COLO829 (cell line): ENCODE results near the gene ROBO1.
"Not testable (repeated sequence)": the region's sequence is repeated elsewhere in the genome, so short reads cannot be mapped to it uniquely, and the experiment has no call there.

ENCODE experiments used
- DNase-seq: peaks from one replicate; pipeline ENCODE4 v3.0.0; 2012; ENCODE audit warnings: low spot score

Gene ROBO1

GRCh38 chr3:79245284-79246138 lies 522.3 kb downstream of the ROBO1 start:
- DNase-seq = no peak

GRCh38 chr3:79236496-79236895 lies 531.3 kb downstream of the ROBO1 start:
- DNase-seq = no peak

GRCh38 chr3:79233431-79234060 lies 534.3 kb downstream of the ROBO1 start:
- no peak for DNase-seq

- DNase-seq = no peak
These were observed 537.5 kb downstream of the ROBO1 start for GRCh38 chr3:79230266-79230665.

- DNase-seq = no peak
These were observed 550.7 kb downstream of the ROBO1 start for GRCh38 chr3:79217096-79217495.

- DNase-seq = no peak
These were observed 552.5 kb downstream of the ROBO1 start for GRCh38 chr3:79215286-79215685.

- no peak for DNase-seq
These were observed 556.0 kb downstream of the ROBO1 start for GRCh38 chr3:79211586-79212359.

- DNase-seq = no peak
These were observed 563.4 kb downstream of the ROBO1 start for GRCh38 chr3:79204351-79204750.

GRCh38 chr3:79203144-79203519 lies 564.7 kb downstream of the ROBO1 start:
- DNase-seq = no peak

- no peak for DNase-seq
These were observed 565.2 kb downstream of the ROBO1 start for GRCh38 chr3:79202471-79203143.

GRCh38 chr3:79200456-79200855 lies 567.3 kb downstream of the ROBO1 start:
- DNase-seq = no peak

- DNase-seq = no peak
These were observed 567.8 kb downstream of the ROBO1 start for GRCh38 chr3:79199966-79200365.

GRCh38 chr3:79187426-79187825 lies 580.4 kb downstream of the ROBO1 start:
- no peak for DNase-seq

GRCh38 chr3:79184251-79184650 lies 583.5 kb downstream of the ROBO1 start:
- DNase-seq = no peak

- no peak for DNase-seq
These were observed 584.3 kb downstream of the ROBO1 start for GRCh38 chr3:79183496-79183895.

GRCh38 chr3:79178471-79179180 lies 589.2 kb downstream of the ROBO1 start:
- no peak for DNase-seq

- DNase-seq = no peak
These were observed 591.9 kb downstream of the ROBO1 start for GRCh38 chr3:79175870-79176269.

- not testable (repeated sequence) for DNase-seq
These were observed 594.5 kb downstream of the ROBO1 start for GRCh38 chr3:79173259-79173658.

GRCh38 chr3:79172241-79172640 lies 595.6 kb downstream of the ROBO1 start:
- no peak for DNase-seq

GRCh38 chr3:79170021-79170420 lies 597.8 kb downstream of the ROBO1 start:
- DNase-seq = no peak

- DNase-seq = peak; percentile 8
These were observed 600.0 kb downstream of the ROBO1 start for GRCh38 chr3:79167651-79168416.
